Measurements from ENCODE around the gene DDX39A.
"Not testable (repeated sequence)": the region's sequence is repeated elsewhere in the genome, so short reads cannot be mapped to it uniquely, and the experiment has no call there.

Gene DDX39A

GRCh38 chr19:14383661-14384555 lies 35.2 kb downstream of the DDX39A start:
- DNase-seq = no peak

DNA sequence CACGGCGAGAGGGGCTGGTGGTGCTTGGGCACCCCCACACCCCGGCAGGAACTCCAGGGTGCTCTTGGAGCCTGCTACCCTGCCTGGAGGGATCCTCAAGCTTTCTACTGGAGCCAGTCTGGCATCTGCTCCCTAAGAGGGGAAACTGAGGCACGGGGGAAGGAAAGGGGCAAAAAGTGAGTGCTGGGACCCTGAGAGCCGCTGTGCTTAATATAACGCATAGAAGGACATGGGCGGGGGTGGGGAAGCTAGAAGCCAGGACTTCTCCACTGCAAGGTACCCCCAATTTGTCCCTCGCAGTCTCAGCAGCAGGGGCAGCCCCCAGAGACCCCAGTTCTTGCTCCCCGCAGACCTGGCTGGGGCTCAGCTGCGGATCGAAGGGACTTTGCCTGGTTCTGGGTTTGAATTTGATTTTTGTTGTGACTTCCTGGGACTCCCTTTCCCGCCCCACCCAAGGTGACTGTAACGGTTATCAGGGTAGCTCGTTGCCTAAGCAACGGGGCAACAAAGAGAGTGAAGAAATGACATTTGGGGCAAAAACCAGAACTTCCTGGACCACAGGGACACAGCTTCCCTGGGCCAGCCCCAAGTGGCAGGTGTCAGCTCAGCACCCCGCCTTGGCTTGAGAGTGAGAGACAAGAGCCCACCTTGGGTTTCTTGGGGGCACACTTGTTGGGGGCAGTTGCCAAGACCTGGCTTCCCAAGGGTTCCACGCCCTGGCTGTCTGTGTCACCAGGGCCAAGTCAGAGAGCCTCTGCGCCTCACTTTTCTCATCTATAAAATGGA lies 37.3 kb downstream of the DDX39A start:
- no peak for DNase-seq

DNA sequence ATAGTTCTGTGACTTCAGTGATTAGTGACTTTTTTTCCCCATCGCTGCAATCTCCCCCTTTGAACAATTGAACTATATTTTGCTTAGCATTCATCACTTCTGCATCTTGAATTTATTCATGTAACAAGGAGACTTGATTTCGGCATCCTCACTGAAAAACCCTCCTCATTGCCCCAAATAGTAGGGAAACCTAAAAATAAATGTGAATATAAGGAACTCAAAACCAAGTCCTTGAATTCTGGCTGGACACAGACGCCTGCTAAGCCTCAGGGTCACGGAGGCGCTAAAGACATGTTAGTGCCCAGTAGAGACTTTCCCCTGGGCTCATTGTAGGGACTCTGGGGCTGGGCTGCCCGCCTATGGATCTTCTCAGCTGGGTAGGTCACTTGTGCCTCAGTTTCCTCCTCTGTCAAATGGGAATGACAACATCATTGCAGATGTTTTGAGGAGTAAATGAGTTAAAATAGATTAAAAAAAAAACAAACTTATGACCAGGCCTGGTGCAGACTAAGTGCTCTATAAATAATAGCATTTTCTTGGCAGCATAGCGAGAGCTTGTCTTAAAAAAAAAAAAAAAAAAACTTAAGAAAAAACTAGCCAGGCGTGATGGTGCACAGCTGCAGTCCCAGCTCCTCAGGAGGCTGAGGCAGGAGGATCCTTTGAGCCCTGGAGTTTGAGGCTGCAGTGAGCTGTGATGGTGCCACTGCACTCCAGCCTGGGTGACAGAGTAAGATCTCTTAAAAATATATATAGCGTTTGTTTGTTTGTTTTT lies 39.7 kb downstream of the DDX39A start:
- no peak for DNase-seq

- DNase-seq = no peak
Observed at GRCh38 chr19:14378890-14379289, 40.3 kb downstream of the DDX39A start.

DNA sequence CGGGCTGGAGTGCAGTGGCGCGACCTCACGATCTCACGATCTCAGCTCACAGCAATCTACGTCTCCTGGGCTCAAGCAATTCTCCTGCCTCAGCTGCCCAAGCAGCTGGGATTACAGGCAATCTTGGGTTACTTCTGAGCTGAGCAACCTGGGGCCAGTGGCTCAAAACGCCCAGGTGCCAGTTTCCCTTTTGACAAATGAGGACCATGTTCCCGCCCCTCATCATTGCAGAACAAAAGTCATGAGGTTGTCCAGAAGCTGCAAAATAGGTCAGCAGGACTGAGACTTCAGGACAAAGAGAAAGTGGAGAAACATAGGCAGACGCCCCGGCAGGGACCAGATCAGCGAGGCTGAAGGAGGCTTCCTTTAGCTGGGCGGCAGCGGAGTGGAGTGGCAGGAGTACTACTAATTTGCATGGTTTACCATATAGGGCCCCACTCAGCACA lies 41.2 kb downstream of the DDX39A start:
- no peak for DNase-seq

DNA sequence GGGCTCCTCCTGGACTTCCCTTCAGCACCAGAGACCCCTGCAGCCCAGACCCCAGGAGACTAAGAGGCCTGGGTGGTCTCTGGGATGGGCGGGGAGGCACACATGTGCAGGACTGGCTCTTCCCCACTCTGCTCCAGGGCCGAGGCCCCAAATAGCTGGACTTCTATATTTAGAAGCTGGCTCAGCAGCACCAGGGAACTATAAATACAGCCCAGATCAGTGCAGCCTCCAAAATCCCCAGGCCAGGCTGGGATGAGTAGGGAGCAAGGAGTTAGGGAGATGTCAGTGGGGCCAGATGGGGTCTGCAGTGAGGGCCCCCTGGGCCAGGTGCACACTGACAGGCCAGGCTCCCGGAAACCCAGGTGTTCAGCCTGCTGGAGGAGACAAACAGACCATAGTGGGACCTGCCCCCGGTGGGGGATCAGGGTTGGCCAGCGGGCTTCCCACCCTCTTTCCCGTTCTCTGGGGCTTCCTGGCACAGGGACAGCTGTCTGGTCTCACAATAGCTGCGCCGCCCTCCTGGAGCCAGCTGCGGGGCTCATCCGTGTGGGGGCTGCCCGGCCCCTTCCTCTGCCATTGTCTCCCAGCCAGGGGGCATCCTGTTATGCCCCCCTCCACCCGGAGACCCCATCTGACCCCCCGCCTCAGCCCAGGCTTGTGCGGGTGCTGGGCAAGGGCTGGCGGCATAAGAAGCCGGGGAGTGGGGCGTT lies 43.4 kb downstream of the DDX39A start:
- no peak for DNase-seq

DNA sequence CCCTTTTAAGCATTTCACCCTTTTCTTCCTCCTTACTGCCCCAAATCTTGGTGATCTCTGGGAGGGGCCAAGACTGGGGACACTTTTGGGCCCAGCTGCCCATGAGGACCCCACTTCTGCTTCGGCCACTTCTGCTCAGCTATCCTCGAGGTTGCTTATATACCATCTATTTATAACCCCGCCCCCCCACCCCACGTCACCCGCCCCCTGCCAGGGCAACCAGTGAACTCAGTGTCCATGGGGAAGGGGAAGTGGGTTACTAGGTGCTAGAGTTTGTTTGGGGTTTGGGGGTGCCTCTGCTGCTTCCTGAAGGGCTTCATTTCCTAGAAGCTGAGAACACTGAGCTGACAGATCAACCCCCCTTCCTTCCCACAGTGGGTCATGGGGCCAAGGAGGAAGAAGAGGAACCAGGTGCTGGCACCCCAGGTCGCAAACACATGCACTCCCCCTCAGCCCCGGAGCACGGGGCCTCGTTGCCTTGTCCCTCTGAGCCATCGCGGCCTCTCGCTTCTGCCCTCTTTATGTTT lies 44.0 kb downstream of the DDX39A start:
- DNase-seq = no peak

DNA sequence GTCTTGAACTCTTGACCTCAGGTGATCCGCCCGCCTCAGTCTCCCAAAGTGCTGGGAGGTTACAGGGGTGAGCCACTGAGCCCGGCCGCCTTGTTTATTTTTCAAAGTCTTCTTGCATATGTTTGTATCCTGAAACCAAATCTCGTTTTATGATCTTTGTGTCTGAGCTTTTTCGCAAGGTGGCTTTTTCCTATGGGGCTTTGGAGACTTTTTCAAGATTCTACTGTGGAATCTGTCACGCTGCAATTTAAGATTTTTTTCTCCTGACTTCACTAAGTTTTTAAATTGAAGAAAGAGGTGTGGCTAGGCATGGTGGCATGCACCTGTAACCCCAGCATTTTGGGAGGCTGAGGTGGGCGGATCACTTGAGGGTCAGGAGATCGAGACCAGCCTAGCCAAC lies 44.8 kb downstream of the DDX39A start:
- DNase-seq = not testable (repeated sequence)

DNA sequence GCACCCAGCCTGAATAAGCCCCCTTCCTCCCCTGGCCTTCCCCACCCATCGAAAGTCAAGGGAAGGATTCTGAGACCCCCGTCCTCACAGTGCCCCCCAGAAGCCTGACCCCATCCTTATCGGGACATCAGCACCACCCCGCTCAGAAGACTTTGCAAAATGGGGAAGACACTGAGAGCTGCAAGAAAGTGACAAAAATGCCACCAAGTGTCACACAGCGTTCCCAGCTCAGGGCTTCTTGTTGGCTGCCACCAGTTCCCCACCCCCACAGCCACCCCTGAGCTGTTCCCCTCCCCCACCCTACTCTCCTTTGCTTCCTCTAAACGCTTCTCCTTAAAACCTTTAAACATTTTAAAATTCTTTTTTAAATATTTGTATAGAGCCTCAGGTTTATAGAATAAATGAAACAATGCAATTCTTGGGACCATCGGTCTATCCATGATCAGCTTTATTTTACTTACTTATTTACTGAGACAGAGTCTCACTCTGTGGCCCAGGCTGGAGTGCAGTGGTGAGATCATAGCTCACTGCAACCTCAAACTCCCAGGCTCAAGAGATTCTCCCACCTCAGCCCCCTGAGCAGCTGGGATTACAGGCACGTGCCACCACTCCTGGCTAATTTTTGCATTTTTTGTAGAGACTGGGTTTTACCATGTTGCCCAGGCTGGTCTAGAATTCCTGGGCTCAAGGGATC lies 46.6 kb downstream of the DDX39A start:
- not testable (repeated sequence) for DNase-seq

DNA sequence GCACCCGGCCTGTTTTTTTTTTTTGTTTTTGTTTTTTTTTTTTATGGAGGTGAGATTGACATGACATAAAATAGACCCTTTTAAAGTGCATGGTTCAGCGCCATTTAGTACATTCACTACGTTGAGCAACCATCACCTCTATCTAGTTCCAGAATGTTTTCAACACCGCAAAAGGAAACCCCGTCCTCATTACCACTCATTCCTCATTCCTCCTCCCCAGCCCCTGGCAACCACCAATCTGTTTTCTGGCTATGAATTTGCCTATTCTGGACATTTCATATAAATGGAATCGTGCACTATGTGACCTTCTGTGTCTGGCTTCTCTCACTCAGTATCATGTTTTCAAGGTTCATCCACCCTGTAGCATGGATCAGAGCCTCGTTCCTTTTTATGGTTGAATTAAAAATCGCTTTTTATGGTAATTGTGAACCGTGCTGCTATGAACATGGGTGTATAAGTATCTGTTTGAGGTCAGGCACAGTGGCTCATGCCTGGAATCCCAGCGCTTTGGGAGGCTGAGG lies 47.8 kb downstream of the DDX39A start:
- DNase-seq = no peak

GRCh38 chr19:14370940-14371280 lies 48.2 kb downstream of the DDX39A start:
- no peak for DNase-seq

DNA sequence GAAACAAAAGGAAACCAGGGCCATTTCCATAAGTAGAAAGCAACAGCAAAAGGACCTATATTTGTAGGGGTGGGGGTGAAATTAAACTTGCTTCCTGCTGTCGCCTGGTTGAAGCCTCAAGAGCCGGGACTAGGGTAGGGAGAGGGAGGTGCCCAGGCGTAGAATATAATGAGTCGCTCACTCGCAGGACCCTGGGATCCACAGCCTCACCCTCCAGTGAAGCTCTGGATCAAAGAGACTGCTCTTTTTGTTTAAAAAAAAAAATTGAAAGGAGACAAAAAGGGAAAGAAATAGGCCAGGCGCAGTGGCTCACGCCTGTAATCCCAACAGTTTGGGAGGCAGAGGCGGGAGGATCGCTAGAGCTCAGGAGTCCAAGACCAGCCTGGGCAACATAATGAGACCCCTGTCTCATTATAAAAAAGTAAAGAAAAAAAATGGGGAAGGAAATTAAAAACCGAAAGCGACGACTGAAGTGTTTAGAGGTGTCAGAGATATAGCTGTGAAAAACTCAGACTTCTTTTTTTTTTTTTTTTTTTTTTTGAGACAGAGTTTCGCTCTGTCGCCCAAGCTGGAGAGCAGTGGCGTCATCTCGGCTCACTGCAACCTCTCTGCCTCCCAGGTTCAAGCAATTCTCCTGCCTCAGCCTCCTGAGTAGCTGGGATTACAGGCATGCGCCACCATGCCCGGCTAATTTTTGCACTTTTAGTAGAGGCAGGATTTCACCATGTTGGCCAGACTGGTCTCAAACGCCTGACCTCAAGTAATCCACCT lies 48.8 kb downstream of the DDX39A start:
- no peak for DNase-seq

- no peak for DNase-seq
Observed at GRCh38 chr19:14369399-14370168, 49.6 kb downstream of the DDX39A start.

DNA sequence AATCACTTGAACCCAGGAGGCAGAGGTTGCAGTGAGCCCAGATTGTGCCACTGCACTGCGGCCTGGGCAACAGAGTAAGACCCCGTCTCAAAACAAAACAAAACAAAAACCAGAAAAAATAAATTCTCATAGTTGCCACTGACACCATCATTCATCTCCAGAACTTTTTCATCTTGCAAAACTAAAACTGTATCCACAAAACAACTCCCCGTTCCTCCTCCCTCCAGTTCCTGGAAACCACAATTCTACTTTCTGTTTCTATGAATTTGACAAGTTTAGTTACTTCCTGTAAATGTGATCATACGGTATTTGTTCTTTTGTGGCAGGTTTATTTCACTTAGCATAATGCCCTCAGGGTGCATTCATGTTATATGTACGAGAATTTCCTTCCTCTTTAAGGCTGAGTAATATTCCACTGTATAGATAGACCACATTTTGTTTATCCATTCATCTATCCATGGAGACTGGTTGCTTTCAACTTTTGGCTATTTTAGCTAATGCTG lies 51.1 kb downstream of the DDX39A start:
- no peak for DNase-seq

GRCh38 chr19:14367016-14367415 lies 52.1 kb downstream of the DDX39A start:
- DNase-seq = no peak

- DNase-seq = peak; percentile 86
Observed at GRCh38 chr19:14366529-14366928, 52.6 kb downstream of the DDX39A start.

DNA sequence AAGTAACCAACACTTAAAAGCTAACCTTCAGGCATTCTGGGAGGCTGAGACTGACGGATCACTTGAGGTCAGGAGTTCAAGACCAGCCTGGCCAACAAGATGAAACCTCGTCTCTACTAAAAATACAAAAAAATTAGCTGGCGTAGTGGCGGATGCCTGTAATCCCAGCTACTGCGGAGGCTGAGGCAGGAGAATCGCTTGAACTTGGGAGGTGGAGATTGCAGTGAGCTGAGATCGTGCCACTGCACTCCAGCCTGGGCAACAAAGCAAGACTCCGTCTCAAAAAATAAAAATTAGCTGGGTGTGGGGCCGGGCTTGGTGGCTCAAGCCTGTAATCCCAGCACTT lies 55.1 kb downstream of the DDX39A start:
- not testable (repeated sequence) for DNase-seq

GRCh38 chr19:14363183-14364097 lies 55.7 kb downstream of the DDX39A start:
- DNase-seq = no peak

DNA sequence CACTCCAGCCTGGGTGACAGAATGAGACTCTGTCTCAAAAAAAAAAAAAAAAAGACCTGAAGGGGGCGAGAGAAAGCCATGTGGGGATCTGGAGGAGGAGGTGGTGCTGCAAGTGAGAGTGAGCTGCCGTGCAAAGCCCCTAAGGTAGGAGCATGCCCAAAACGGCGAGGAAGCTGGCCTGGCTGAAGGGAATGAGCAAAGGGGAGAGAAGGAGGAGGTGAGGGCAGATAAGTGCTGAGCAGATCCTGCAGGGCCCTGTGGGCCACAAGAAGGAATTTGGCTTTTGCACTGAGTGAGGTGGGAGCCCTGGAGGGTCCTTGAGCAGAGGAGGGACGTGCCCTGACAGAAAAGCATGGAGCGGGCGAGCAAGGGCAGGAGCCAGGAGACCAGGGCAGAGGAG lies 57.3 kb downstream of the DDX39A start:
- DNase-seq = no peak

Measured in COR-L47 (cell line).